H1 (cell line): Measurements from ENCODE around the gene ZNF518B. TPM values are rescaled to one million over a fixed set of nuclear protein-coding genes. Genes with fewer than 3 reads are reported as not detected.

ENCODE experiments used
- CTCF ChIA-PET: fragments of 300-600 bp; sonication (Branson Sonifier 250); formaldehyde crosslinking; loops from one replicate; lab custom pipeline; 2021; ENCODE audit not compliant: partially characterized antibody; lab: Charles Lee
- POLR2A ChIA-PET: fragments of 300-600 bp; sonication (Branson Sonifier 250); formaldehyde crosslinking; loops from one replicate; lab custom pipeline; 2021; ENCODE audit warnings: inconsistent platforms; ENCODE audit not compliant: partially characterized antibody; lab: Charles Lee
- DNase-seq, 2 experiments: peaks; one replicate each; pipeline versions ENCODE4 v3.0.0 to v3.0.0-alpha.2; 2010 to 2022; ENCODE audit warnings: low spot score in 2 of 2, low read depth in 1 of 2, mixed read lengths in 1 of 2
- FAIRE-seq: peaks from 2 replicates; lab custom pipeline; 2011; peaks lifted over from hg19 to GRCh38; lab: Jason Lieb, UNC
- H2AFZ ChIP-seq: 2 replicates; pipeline ENCODE4 v1.8.1; 2012; ENCODE audit warnings: low read length, inconsistent platforms
- H2AK5ac ChIP-seq: 2 replicates; pipeline ENCODE4 v1.6.1; 2013; ENCODE audit warnings: low read depth, low read length
- H2BK120ac ChIP-seq: replicated peaks from 2 replicates; pipeline ENCODE3; 2013; ENCODE audit warnings: low read depth, low read length, inconsistent platforms
- H2BK12ac ChIP-seq: 2 replicates; pipeline ENCODE4 v1.6.1; 2013; ENCODE audit warnings: low read depth, low read length
- H2BK15ac ChIP-seq: 2 replicates; pipeline ENCODE4 v1.6.1; 2013; ENCODE audit warnings: low read length
- H2BK20ac ChIP-seq: 2 replicates; pipeline ENCODE4 v1.6.1; 2013; ENCODE audit warnings: low read length
- H2BK5ac ChIP-seq: 2 replicates; pipeline ENCODE4 v1.6.1; 2013; ENCODE audit warnings: low read depth, low read length
- H3K14ac ChIP-seq: 2 replicates; pipeline ENCODE4 v1.6.1; 2013; ENCODE audit warnings: inconsistent platforms; ENCODE audit not compliant: insufficient read length
- H3K18ac ChIP-seq: 2 replicates; pipeline ENCODE4 v1.6.1; 2013; ENCODE audit warnings: low read length; ENCODE audit errors: extremely low read depth
- H3K23ac ChIP-seq: 2 replicates; pipeline ENCODE4 v1.6.1; 2013; ENCODE audit warnings: inconsistent platforms; ENCODE audit not compliant: insufficient read length
- H3K23me2 ChIP-seq: 2 replicates; pipeline ENCODE4 v1.6.1; 2013; ENCODE audit warnings: low read depth, low read length
- H3K27ac ChIP-seq: 2 replicates; pipeline ENCODE4 v1.6.1; 2011; ENCODE audit warnings: low read depth, low read length, inconsistent platforms
- H3K27me3 ChIP-seq, 4 experiments: replicated peaks in 1 of 4; 1 replicate in 1 of 4; 2 replicates in 3 of 4; pipeline versions ENCODE4 v1.6.1 to v1.8.1; 2011 to 2013; ENCODE audit warnings: low read length in 3 of 4, mild to moderate bottlenecking in 3 of 4, inconsistent platforms in 2 of 4, mixed read lengths in 2 of 4, moderate library complexity in 1 of 4; ENCODE audit not compliant: control insufficient read depth in 3 of 4, insufficient read depth in 3 of 4; ENCODE audit errors: extremely low read depth in 1 of 4
- H3K36me3 ChIP-seq, 4 experiments: 2 replicates each; pipeline versions ENCODE4 v1.6.1 to v1.8.1; 2011 to 2013; ENCODE audit warnings: mild to moderate bottlenecking in 4 of 4, low read length in 3 of 4, moderate library complexity in 2 of 4, control low read depth in 1 of 4, inconsistent platforms in 1 of 4; ENCODE audit not compliant: insufficient read depth in 4 of 4, control insufficient read depth in 2 of 4
- H3K4ac ChIP-seq: replicated peaks from 2 replicates; pipeline ENCODE3; 2013; ENCODE audit warnings: low read length, low read depth, mixed read lengths, inconsistent platforms; ENCODE audit not compliant: insufficient read length
- H3K4me1 ChIP-seq, 4 experiments: replicated peaks in 1 of 4; 1 replicate in 1 of 4; 2 replicates in 3 of 4; pipeline versions ENCODE4 v1.6.1 to v1.8.1; 2011 to 2013; ENCODE audit warnings: low read length in 3 of 4, inconsistent platforms in 2 of 4, mixed read lengths in 1 of 4; ENCODE audit not compliant: insufficient read depth in 4 of 4, control insufficient read depth in 3 of 4
- H3K4me2 ChIP-seq, 2 experiments: 2 replicates each; pipeline versions ENCODE4 v1.6.1 to v1.8.1; 2011 to 2013; ENCODE audit warnings: low read depth in 2 of 2, low read length in 2 of 2, control low read depth in 1 of 2, inconsistent platforms in 1 of 2, mild to moderate bottlenecking in 1 of 2; ENCODE audit not compliant: insufficient read depth in 1 of 2
- H3K4me3 ChIP-seq, 4 experiments: fragments of 200-600, 300-600 bp in 1 of 4; sonication (generic), shearing (Covaris generic), sonication (Bioruptor Twin) in 1 of 4; 2 replicates each; pipeline versions ENCODE4 v1.5.1 to v1.8.1; 2011 to 2016; ENCODE audit warnings: low read length in 4 of 4, low read depth in 3 of 4, control low read depth in 2 of 4, inconsistent platforms in 2 of 4, mild to moderate bottlenecking in 2 of 4, mixed read lengths in 1 of 4, moderate library complexity in 1 of 4; ENCODE audit not compliant: insufficient read depth in 2 of 4; ENCODE audit errors: extremely low read depth in 1 of 4
- H3K56ac ChIP-seq: replicated peaks from 2 replicates; pipeline ENCODE3; 2013; ENCODE audit warnings: low read depth, mild to moderate bottlenecking, mixed read lengths, low read length, inconsistent platforms; ENCODE audit not compliant: insufficient read length
- H3K79me1 ChIP-seq: 2 replicates; pipeline ENCODE4 v1.6.1; 2013; ENCODE audit warnings: low read depth, low read length, control low read depth
- H3K79me2 ChIP-seq, 2 experiments: 2 replicates each; pipeline versions ENCODE4 v1.6.1 to v1.8.1; 2012 to 2013; ENCODE audit warnings: low read length in 2 of 2, mild to moderate bottlenecking in 2 of 2, inconsistent platforms in 1 of 2; ENCODE audit not compliant: insufficient read depth in 2 of 2, control insufficient read depth in 1 of 2
- H3K9ac ChIP-seq, 4 experiments: replicated peaks in 1 of 4; 1 replicate in 1 of 4; 2 replicates in 3 of 4; pipeline versions ENCODE4 v1.6.1 to v1.8.1; 2011 to 2013; ENCODE audit warnings: low read depth in 3 of 4, low read length in 3 of 4, control low read depth in 2 of 4, mild to moderate bottlenecking in 2 of 4, moderate library complexity in 2 of 4, inconsistent platforms in 1 of 4; ENCODE audit errors: extremely low read depth in 1 of 4
- H3K9me3 ChIP-seq, 2 experiments: 2 replicates each; pipeline versions ENCODE4 v1.6.1 to v1.8.1; 2012 to 2013; ENCODE audit warnings: mild to moderate bottlenecking in 2 of 2, moderate library complexity in 2 of 2, control low read depth in 1 of 2, inconsistent platforms in 1 of 2, low read depth in 1 of 2, low read length in 1 of 2, mixed read lengths in 1 of 2; ENCODE audit not compliant: insufficient read depth in 2 of 2
- H4K20me1 ChIP-seq, 2 experiments: replicated peaks in 1 of 2; 2 replicates each; pipeline versions ENCODE3 to v1.8.1; 2011 to 2013; ENCODE audit warnings: inconsistent platforms in 2 of 2, low read length in 2 of 2, mild to moderate bottlenecking in 1 of 2; ENCODE audit not compliant: insufficient read depth in 2 of 2, control insufficient read depth in 1 of 2
- H4K5ac ChIP-seq: 2 replicates; pipeline ENCODE4 v1.6.1; 2013; ENCODE audit warnings: low read length, low read depth, mixed read lengths, inconsistent platforms; ENCODE audit not compliant: insufficient read length
- H4K8ac ChIP-seq: 2 replicates; pipeline ENCODE4 v1.8.0; 2013; ENCODE audit warnings: mild to moderate bottlenecking, moderate library complexity, low read length, inconsistent platforms; ENCODE audit not compliant: insufficient read depth; ENCODE audit errors: extremely low read depth
- H4K91ac ChIP-seq: replicated peaks from 2 replicates; pipeline ENCODE3; 2013; ENCODE audit warnings: low read length, mixed read lengths, inconsistent platforms; ENCODE audit not compliant: insufficient read length
- ASH2L ChIP-seq: fragments of 200-600, 300-600 bp; sonication (generic); IDR thresholded peaks from one replicate; pipeline ENCODE4 v1.7.1; 2017; ENCODE audit warnings: low read length
- ATF2 ChIP-seq: IDR thresholded peaks from 2 replicates; pipeline ENCODE4 v1.6.1; 2012; ENCODE audit warnings: low read length, inconsistent platforms
- CREB1 ChIP-seq: IDR thresholded peaks from 2 replicates; pipeline ENCODE4 v1.6.1; 2012; ENCODE audit warnings: inconsistent platforms
- HDAC2 ChIP-seq, 2 experiments: fragments of 300-600 bp in 1 of 2; sonication (generic) in 1 of 2; IDR thresholded peaks; 2 replicates each; pipeline ENCODE4 v1.6.1; 2011 to 2012; ENCODE audit warnings: low read depth in 2 of 2, low read length in 2 of 2, mild to moderate bottlenecking in 2 of 2, moderate library complexity in 2 of 2, borderline replicate concordance in 1 of 2, inconsistent platforms in 1 of 2
- JUND ChIP-seq: IDR thresholded peaks from 2 replicates; pipeline ENCODE4 v1.6.1; 2011; ENCODE audit warnings: mild to moderate bottlenecking, improper control_type of control experiment, low read length
- MAFK ChIP-seq: IDR thresholded peaks from 2 replicates; pipeline ENCODE4 v1.6.1; 2012; ENCODE audit warnings: low read depth, mild to moderate bottlenecking, improper control_type of control experiment, low read length
- PHF8 ChIP-seq: fragments of 200-600 bp; sonication (generic); conservative IDR thresholded peaks from 2 replicates; pipeline ENCODE4 v1.7.1; 2012; ENCODE audit warnings: low read depth, mild to moderate bottlenecking, inconsistent platforms, low read length, moderate library complexity
- TEAD4 ChIP-seq: IDR thresholded peaks from 2 replicates; pipeline ENCODE4 v1.6.1; 2012; ENCODE audit warnings: low read depth, low read length, inconsistent platforms, mixed read lengths
- WGBS, 2 experiments: shearing (Covaris generic) in 1 of 2; methylation state at CpG; one replicate each; pipeline versions ENCODE4 v1.1.6 to v1.1.7; 2013 to 2015; ENCODE audit warnings: low lambda C conversion rate in 2 of 2, mixed read lengths in 2 of 2, inconsistent platforms in 1 of 2, low coverage in 1 of 2, missing lambda C conversion rate in 1 of 2; ENCODE audit not compliant: insufficient replicate concordance in 2 of 2, insufficient coverage in 1 of 2, insufficient read length in 1 of 2; ENCODE audit errors: extremely low coverage in 1 of 2, missing lambda C conversion rate in 1 of 2; 5-methylcytosine and 5-hydroxymethylcytosine counted together
- polyA plus RNA-seq, 7 experiments: library from polyadenylated mRNA; depleted of rRNA in 3 of 7; stranded (reverse) in 5 of 7; unstranded in 2 of 7; fragments of >200 nt in 5 of 7; fragments of 200-250 nt in 2 of 7; gene quantifications; 1 replicate in 5 of 7; 2 replicates in 1 of 7; 4 replicates in 1 of 7; pipeline versions ENCODE4 v1.2.1 to v1.2.3, GENCODE V29; 2011 to 2013; ENCODE audit warnings: missing spikeins in 2 of 7, mixed read lengths in 2 of 7
- total RNA-seq: library from RNA; stranded (reverse); fragmentation: NEBNext Ultra II Directional; extraction: Animal tissue kit (Norgen Biotek cat#: 25700); gene quantifications from 2 replicates; pipeline ENCODE4 v1.2.1, GENCODE V29; 2021

The ZNF518B gene
- total and polyA plus RNA-seq, 2 of the 8 experiments (the other 6 are each of a cell fraction or from before 2014, with no cell fraction given): 2.9 to 9.0 TPM

DNA sequence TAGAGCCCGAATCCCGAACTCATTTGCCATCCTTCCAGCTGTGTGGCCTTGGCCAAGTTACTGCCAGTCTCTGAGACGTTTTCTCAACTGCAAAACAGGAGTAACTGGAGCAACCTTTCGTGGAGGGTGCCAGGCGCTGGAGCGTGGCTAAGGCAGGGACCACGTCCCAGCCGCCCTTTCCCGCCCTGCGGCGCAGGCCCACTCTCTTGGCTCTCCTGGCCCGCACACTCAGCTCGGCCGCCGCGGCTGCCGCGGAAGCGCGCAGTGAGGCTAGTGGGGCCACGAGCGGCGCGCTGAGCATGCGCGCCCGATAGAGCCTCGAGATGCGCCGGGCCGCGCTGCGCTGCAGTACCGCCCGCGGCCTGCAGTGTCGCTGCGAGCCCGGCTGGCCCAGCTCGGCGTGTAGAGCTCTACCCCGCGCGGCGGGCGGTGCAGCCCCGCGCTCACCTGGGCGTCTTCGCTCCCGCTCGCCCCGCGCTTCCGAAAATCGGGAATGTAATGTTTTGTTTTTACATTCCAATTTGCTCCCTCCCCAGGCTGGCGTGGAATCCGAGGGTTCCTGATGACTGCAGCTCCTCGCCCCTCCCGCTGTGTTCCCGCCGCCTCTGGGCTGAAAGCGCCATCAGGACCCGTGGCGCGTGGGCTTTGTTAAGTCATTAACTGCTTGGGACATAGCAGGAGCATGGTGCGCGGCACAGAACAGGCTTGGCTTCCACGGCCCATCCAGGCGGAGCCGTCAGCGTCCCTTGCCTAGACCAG is 4.0 kb upstream of the ZNF518B start:
- H2BK12ac ChIP-seq: no peak overlapping the region; the same call in 1 of the 2 replicates
- no peaks in the 10 kb centered on the region for H3K79me2 ChIP-seq
- no peaks in the 10 kb centered on the region for H3K79me1 ChIP-seq
- no peaks in the 10 kb centered on the region for H3K9me3 ChIP-seq
- peak overlapping the region; percentile 74 for H3K4ac ChIP-seq
- H2AFZ ChIP-seq: peak overlapping the region; percentile 72
- no peak overlapping the region for H3K56ac ChIP-seq
- no peak overlapping the region for H2BK20ac ChIP-seq
- no peak overlapping the region for H3K14ac ChIP-seq
- H3K27ac ChIP-seq: no peak overlapping the region
- 8% methylated on average over 46 of the region's 72 CpGs; no CpG with 5 or more reads in 1 of the 2 experiments for WGBS, 2 experiments
- peaks cover 6 to 13% of the 10 kb centered on the region in 2 experiments for H4K20me1 ChIP-seq
- 0 out of 8 replicates have a peak, but pooled peaks cover 0 to 3% (median 0%) of the 10 kb centered on the region in 4 experiments for H3K36me3 ChIP-seq
- peaks cover 11% of the 10 kb centered on the region for H3K23me2 ChIP-seq
- FAIRE-seq (no peak), DNase-seq (peak in 1 of 2 experiments; percentile 86)
- peak overlapping the region; percentile 77 for H4K91ac ChIP-seq
- peak overlapping the region; percentile 26 for H2BK120ac ChIP-seq
- H3K4me1 ChIP-seq: peaks cover 0 to 21% (median 11%) of the 10 kb centered on the region in 4 experiments; a peak in 5 of 7 replicates
- no peak overlapping the region for H2AK5ac ChIP-seq
- H4K8ac ChIP-seq: no peak overlapping the region; the same call in 1 of the 2 replicates
- no peak overlapping the region for H4K5ac ChIP-seq
- H3K18ac ChIP-seq: peak overlapping the region; percentile 81; the same call in 1 of the 2 replicates
- ChIA-PET CTCF (interaction anchor here (0.6 to 5.1 kb wide), 41 partner anchors 9 to 827 kb away, joined by 3 to 39 read pairs (median 4); no protein-coding TSS in a partner anchor), POLR2A (interaction anchor here (0.7 to 1.1 kb wide), 5 partner anchors 13 to 342 kb away, joined by 3 to 4 read pairs (median 3); no protein-coding TSS in a partner anchor)
- H3K4me3 ChIP-seq: peak overlapping the region; percentile 38 to 79 (median 67)
- peak overlapping the region; percentile 88; the same call in 1 of the 2 replicates for H2BK15ac ChIP-seq
- H3K23ac ChIP-seq: no peak overlapping the region
- no peak overlapping the region; a peak in 3 of 7 replicates for H3K9ac ChIP-seq
- H3K4me2 ChIP-seq: peak overlapping the region; percentile 64 to 96
- peaks cover 57 to 72% (median 66%) of the 10 kb centered on the region in 4 experiments for H3K27me3 ChIP-seq
- peak overlapping the region; percentile 60; the same call in 1 of the 2 replicates for H2BK5ac ChIP-seq
- TF ChIP-seq TEAD4 (peak; percentile 36; the same call in 1 of the 2 replicates), MAFK (no peak), ATF2 (no peak), PHF8 (no peak), CREB1 (peak; percentile 10; the same call in 1 of the 2 replicates), ASH2L (peak; percentile 68), HDAC2 (IDR thresholded peaks at IDR 0.05; ENCODE audit: borderline replicate concordance in 1 of 2, low read depth in 2 of 2, low read length in 2 of 2) (peak in 1 of 2 experiments; percentile 51; a peak in 1 of 4 replicates), JUND (no peak)
